GM19193 (cell line): Measurements from ENCODE around the gene GSE1.

Source experiments
- POLR2A ChIP-seq: IDR thresholded peaks from 4 replicates; pipeline ENCODE4 v1.6.1; 2011; ENCODE audit not compliant: insufficient read depth, insufficient read length; ENCODE audit errors: extremely low read depth

The GSE1 gene

GRCh38 chr16:85697431-85697830 is 84.3 kb downstream of the GSE1 start:
- TF ChIP-seq POLR2A: no peak

GRCh38 chr16:85698459-85698891 is 85.4 kb downstream of the GSE1 start:
- no peak for TF ChIP-seq POLR2A

GRCh38 chr16:85698935-85699558 is 85.9 kb downstream of the GSE1 start:
- TF ChIP-seq POLR2A: no peak

DNA sequence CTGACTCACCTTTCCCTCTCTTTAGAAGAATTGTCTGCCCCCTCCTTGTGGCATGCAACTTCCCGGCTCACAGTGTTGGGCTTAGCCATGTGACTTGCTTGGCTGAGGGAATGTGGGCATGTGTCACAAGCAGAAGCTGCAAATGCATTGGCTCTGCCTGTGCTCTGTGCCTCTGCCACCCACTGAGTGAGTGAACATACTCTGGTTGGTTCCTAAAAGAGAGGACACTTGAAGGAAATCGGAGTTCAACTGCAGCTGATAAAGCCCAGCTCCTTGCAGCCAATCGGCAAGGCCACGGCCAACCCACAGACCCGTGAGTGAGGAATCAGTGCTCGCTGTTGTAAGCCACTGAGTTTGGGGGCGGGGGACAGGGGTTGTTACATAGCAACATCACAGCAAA is 86.5 kb downstream of the GSE1 start:
- no peak for TF ChIP-seq POLR2A

DNA sequence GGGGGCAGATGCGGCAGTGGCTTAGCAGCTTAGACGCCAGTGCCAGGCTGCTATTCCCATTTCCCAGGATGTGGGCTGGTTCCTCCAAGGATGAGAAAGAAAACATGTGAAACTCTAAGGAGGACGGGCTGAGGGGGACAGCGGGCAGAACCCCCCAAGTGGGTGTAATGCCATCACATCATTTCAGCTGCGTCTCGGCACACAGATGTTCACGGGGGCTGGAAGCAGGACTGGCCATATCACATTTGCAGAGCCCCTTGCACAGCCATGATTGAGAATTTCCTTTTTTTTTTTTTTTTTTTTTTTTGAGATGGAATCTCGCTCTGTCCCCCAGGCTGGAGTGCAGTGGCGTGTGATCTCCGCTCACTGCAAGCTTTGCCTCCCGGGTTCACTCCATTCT is 90.9 kb downstream of the GSE1 start:
- TF ChIP-seq POLR2A: no peak

DNA sequence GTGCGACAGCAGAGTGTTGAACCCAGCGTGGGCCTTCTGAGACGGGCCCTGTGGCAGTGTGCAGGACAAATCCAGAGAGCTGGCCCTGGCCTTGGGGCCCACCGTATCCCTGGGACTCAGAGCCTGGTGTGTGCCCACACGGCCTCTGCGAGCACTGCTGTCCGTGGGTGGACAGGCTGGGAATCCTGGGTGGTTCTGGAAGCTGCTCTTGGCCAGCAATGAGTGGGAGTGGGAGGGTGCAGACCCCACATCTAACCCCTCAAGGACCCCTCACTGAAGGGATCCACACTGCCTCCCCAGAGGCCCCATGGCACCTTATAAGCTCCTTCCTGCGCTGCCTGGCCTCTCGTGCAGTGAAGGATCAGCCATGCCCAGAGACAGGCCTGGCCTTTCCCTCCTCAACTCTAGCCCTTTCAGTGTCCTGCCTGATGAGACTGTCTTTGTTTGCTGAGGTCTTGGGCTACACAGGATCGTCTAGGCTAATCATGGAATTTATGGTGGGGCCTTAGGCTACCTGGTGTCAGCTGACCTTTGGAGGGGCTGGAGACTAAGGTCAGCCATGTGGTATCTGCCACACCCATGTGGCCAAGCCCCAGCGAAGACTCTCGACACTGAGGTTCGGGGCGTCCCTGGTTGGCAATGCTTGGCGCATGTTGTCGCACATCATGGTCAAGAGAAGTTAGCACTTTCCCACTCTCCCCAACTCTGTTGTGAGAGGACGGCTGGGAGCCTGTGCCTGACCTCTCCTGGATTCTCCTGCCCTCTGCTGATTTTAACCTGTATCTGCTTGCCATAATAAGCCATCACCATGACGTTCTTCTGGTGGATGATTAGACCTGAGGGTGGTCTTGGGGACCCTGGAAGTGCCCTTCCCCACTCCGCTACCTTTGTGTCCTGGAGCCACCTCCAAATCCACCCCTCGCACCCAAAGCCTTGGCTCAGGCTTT is 92.1 kb downstream of the GSE1 start:
- no peak for TF ChIP-seq POLR2A

- TF ChIP-seq POLR2A: no peak
Measured at GRCh38 chr16:85706449-85707034, 93.4 kb downstream of the GSE1 start.

- TF ChIP-seq POLR2A: no peak
Measured at GRCh38 chr16:85707528-85708095, 94.5 kb downstream of the GSE1 start.

- TF ChIP-seq POLR2A: no peak
Measured at GRCh38 chr16:85708338-85708737, 95.2 kb downstream of the GSE1 start.

DNA sequence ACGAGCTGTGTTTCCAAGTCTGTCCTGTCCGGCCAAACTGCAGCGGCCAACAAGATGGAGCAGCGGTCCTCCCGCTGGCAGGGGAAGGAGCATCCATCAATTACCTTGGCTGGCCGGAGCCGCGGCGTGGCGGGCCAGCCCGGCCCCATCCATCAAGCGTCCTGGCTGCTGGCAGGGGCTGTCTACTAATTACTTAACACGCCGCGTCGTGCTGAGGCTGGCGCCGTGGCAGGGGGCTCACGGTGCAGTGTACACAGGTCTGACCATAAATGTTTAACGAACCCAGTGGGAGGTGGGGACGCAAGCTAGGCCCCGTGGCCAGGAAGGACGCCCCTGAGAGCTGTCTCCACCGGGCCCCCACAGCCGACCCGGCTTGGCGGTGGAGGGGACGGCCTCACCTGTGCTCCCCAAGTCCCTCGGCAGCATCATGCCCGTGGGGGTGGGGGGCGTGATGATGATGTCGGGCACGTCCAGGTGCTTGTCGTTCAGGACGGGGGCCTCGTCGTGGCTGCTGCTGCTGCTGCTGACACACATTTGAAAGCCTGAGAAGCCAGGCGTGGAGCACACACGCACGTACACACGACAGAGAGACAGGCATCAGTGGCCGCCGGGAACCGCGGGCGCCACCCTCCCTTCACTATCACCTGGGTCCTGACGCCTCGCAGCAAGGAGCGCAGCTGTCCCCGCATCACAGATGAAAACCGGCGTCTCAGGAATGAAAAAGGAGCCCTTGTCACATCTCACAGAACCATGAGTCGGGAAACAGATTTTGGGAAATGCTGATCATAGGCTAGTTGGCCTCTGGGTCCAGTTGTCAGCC is 96.9 kb downstream of the GSE1 start:
- no peak for TF ChIP-seq POLR2A

DNA sequence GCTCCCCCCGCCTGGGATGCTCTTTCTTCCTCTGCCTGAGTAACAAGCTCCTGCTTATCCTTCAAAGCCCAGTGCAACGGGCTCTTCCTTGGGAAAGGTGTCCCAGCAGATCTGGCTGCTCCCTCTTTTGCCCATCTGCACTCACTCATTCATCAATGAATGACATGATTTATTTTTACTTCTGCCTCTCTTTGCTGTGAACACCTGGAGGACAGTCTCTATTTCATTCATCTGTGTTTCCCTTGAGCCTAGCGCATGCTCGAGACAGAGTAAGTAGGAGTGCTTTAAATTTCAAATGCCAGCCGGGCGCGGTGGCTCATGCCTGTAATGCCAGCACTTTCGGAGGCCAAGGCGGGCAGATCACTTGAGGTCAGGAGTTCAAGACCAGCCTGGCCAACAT is 97.6 kb downstream of the GSE1 start:
- TF ChIP-seq POLR2A: no peak

- TF ChIP-seq POLR2A: no peak
Measured at GRCh38 chr16:85711982-85712587, 99.0 kb downstream of the GSE1 start.

DNA sequence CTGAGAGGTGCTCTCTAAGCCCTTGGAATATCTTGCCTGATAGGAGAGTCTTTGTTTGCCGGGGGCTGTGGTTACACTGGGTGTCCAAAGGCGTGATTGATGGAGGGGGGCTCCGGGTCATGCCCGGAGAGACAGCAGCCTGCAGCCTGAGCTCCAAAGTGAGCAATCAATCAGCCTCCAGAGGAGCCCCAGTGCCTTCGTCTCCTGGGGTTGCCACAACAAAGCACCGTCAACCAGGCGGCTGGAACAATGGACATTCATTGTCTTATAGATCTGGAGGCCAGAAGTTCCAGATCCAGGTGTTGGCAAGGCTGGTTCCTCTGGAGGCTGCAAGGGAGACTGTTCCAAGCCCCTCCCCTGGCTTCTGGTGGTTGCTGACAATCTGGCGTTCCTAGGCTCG is 99.7 kb downstream of the GSE1 start:
- no peak for TF ChIP-seq POLR2A
